A673 (cell line): ENCODE results near the gene TMEM259. TPM values are rescaled to one million over a fixed set of nuclear protein-coding genes. Genes with fewer than 3 reads are reported as not detected.
A peak's percentile ranks its signal among the peaks of the same experiment; 100 is the strongest.

ENCODE experiments used
- BruUV-seq: library from RNA; stranded (reverse); fragments of 400-500 nt; replicated peaks from 2 replicates; lab custom pipeline; 2021; lab: Mats Ljungman, UMichigan
- CTCF ChIA-PET: fragments of 300-600 bp; sonication (Branson Sonifier 250); formaldehyde crosslinking; loops from one replicate; lab custom pipeline; 2022; ENCODE audit warnings: antibody characterized with exemption; lab: Charles Lee
- POLR2A ChIA-PET: fragments of 300-600 bp; sonication (Branson Sonifier 250); formaldehyde crosslinking; loops from one replicate; lab custom pipeline; 2022; ENCODE audit warnings: antibody characterized with exemption; ENCODE audit not compliant: low non-redundant PET; lab: Charles Lee
- DNase-seq: peaks from one replicate; pipeline ENCODE4 v3.0.0-alpha.2; 2015; ENCODE audit warnings: low spot score
- H3K27ac ChIP-seq: fragments of 200-600 bp; sonication (generic); 2 replicates; pipeline ENCODE4 v1.5.1; 2016; ENCODE audit warnings: mixed run types, low read depth, mild to moderate bottlenecking, mixed read lengths, antibody characterized with exemption, low read length; ENCODE audit not compliant: poor library complexity, severe bottlenecking
- H3K27me3 ChIP-seq: fragments of 200-600 bp; sonication (generic); replicated peaks from 2 replicates; pipeline ENCODE4 v1.6.1; 2017; ENCODE audit warnings: mixed run types, low read depth, mild to moderate bottlenecking, mixed read lengths, antibody characterized with exemption, low read length; ENCODE audit not compliant: insufficient read depth, poor library complexity
- H3K36me3 ChIP-seq: fragments of 200-600 bp; sonication (generic); 2 replicates; pipeline ENCODE4 v1.6.1; 2016; ENCODE audit warnings: mixed run types, mild to moderate bottlenecking, mixed read lengths, antibody characterized with exemption, low read length; ENCODE audit not compliant: insufficient read depth, poor library complexity, severe bottlenecking
- H3K4me1 ChIP-seq: fragments of 200-600 bp; sonication (generic); 2 replicates; pipeline ENCODE4 v1.6.1; 2017; ENCODE audit warnings: mixed run types, mild to moderate bottlenecking, mixed read lengths, antibody characterized with exemption, low read length; ENCODE audit not compliant: insufficient read depth, poor library complexity, severe bottlenecking
- H3K4me3 ChIP-seq: fragments of 200-600 bp; sonication (generic); 2 replicates; pipeline ENCODE4 v1.5.1; 2016; ENCODE audit warnings: low read depth, mixed run types, mild to moderate bottlenecking, mixed read lengths, low read length; ENCODE audit not compliant: poor library complexity, severe bottlenecking
- H3K9me3 ChIP-seq: fragments of 200-600 bp; sonication (generic); 2 replicates; pipeline ENCODE4 v1.6.1; 2016; ENCODE audit warnings: mixed run types, low read depth, mild to moderate bottlenecking, mixed read lengths, antibody characterized with exemption, low read length; ENCODE audit not compliant: poor library complexity, severe bottlenecking
- CTCF ChIP-seq: fragments of 300-800, 200-600 bp; sonication (generic); conservative IDR thresholded peaks from 2 replicates; pipeline ENCODE4 v1.5.1; 2017; ENCODE audit warnings: low read depth, mild to moderate bottlenecking, antibody characterized with exemption, low read length, moderate library complexity, mixed read lengths
- EZH2 ChIP-seq: fragments of 200-600 bp; sonication (generic); IDR thresholded peaks from 2 replicates; pipeline ENCODE4 v1.6.1; 2017; ENCODE audit warnings: borderline replicate concordance, low read depth, mild to moderate bottlenecking, mixed read lengths, antibody characterized with exemption, low read length; ENCODE audit not compliant: poor library complexity, severe bottlenecking
- intact Hi-C: fragments of 100-400 bp; cut with micrococcal nuclease; formaldehyde crosslinking; loops from one replicate; pipeline ENCODE4 v1.10.0; 2022; ENCODE audit not compliant: unreplicated experiment
- total RNA-seq: library from RNA; stranded (reverse); gene quantifications from 2 replicates; pipeline ENCODE4 v1.2.3, GENCODE V29; 2021

TMEM259 gene
- total RNA-seq, 1 experiment from 2014 or later: 151 TPM

- no TSS peak for BruUV-seq
- Histone ChIP-seq H3K27ac (peak within 1 kb of the TSS; percentile 47), H3K27me3 (no peaks in the 10 kb centered on the region), H3K4me1 (peaks cover 31% of the 10 kb centered on the region), H3K4me3 (peak within 1 kb of the TSS; percentile 54), H3K9me3 (no peaks in the 10 kb centered on the region), H3K36me3 (peaks cover 11% of the 10 kb centered on the region)
- DNase-seq: peak; percentile 98
- intact Hi-C loops: no loop called here
- TF ChIP-seq EZH2 (no peak), CTCF (no peak)
- POLR2A ChIA-PET: interaction anchor here (0.5 to 1.2 kb wide), 2 partner anchors 10 to 14 kb away, joined by 4 to 8 read pairs; partner anchors contain the start of gene CNN2
- CTCF ChIA-PET: interaction anchor here (0.7 kb wide), 1 partner anchor 31 kb away, joined by 5 read pairs; no protein-coding TSS in a partner anchor
Measured at GRCh38 chr19:1039646-1040475, 18.9 kb upstream of the TMEM259 start, which contains the start of gene ABCA7. Gene ABCA7, plus strand, starts transcription at chr19:1040107. Its CDS starts 1,255 bp downstream, at chr19:1041362.

- Histone ChIP-seq H3K36me3 (peaks cover 11% of the 10 kb centered on the region), H3K27ac (peak overlapping the region; percentile 47), H3K4me3 (peak overlapping the region; percentile 54), H3K27me3 (no peaks in the 10 kb centered on the region), H3K9me3 (no peaks in the 10 kb centered on the region), H3K4me1 (peaks cover 31% of the 10 kb centered on the region)
- TF ChIP-seq EZH2: no peak
- intact Hi-C loops: no loop called here
- ChIA-PET POLR2A (interaction anchor here (1.2 kb wide), 1 partner anchor 13 kb away, joined by 4 read pairs; the partner anchor contains the start of gene CNN2), CTCF (interaction anchor here (0.7 kb wide), 1 partner anchor 32 kb away, joined by 5 read pairs; no protein-coding TSS in a partner anchor)
- no peak for DNase-seq
- BruUV-seq: no TSS peak
Measured at GRCh38 chr19:1038978-1039645, 18.2 kb upstream of the TMEM259 start.

- intact Hi-C loops: no loop called here
- BruUV-seq: no TSS peak
- peak overlapping the region; percentile 5 for H3K27ac ChIP-seq
- H3K36me3 ChIP-seq: peaks cover 18% of the 10 kb centered on the region
- POLR2A ChIA-PET: no interaction called here
- CTCF ChIA-PET: no interaction called here
- no peaks in the 10 kb centered on the region for H3K9me3 ChIP-seq
- no peaks in the 10 kb centered on the region for H3K27me3 ChIP-seq
- no peak for DNase-seq
- TF ChIP-seq EZH2: no peak
- no peak for TF ChIP-seq CTCF
- no peak overlapping the region for H3K4me3 ChIP-seq
- peaks cover 21% of the 10 kb centered on the region for H3K4me1 ChIP-seq
Measured at GRCh38 chr19:1037621-1038064, 16.7 kb upstream of the TMEM259 start.
